Liver (tissue), 9 donors: ENCODE results near the gene RNF13. TPM values are rescaled to one million over a fixed set of nuclear protein-coding genes. Genes with fewer than 3 reads are reported as not detected.

Experiments used
- DNase-seq: peaks from one replicate; pipeline ENCODE4 v3.0.0-alpha.2; 2017; ENCODE audit warnings: low spot score
- H3K27ac ChIP-seq, 2 donors: one replicate each; pipeline ENCODE4 v1.7.0; 2013; ENCODE audit warnings: inconsistent platforms in 2 of 2, low read length in 2 of 2, control low read depth in 1 of 2, low read depth in 1 of 2, mild to moderate bottlenecking in 1 of 2
- H3K27me3 ChIP-seq, 4 donors: one replicate each; pipeline versions ENCODE4 v1.6.1 to v1.7.0; 2013; ENCODE audit warnings: low read length in 3 of 4, inconsistent platforms in 1 of 4, mild to moderate bottlenecking in 1 of 4, moderate library complexity in 1 of 4; ENCODE audit not compliant: control insufficient read depth in 4 of 4, insufficient read depth in 4 of 4
- H3K36me3 ChIP-seq, 4 donors: one replicate each; pipeline versions ENCODE4 v1.6.1 to v1.7.0; 2013; ENCODE audit warnings: low read length in 3 of 4, mild to moderate bottlenecking in 3 of 4, low read depth in 1 of 4, moderate library complexity in 1 of 4; ENCODE audit not compliant: control insufficient read depth in 4 of 4, insufficient read depth in 3 of 4
- H3K4me1 ChIP-seq, 4 donors: one replicate each; pipeline versions ENCODE4 v1.6.1 to v1.7.0; 2013; ENCODE audit warnings: low read length in 3 of 4, mild to moderate bottlenecking in 3 of 4, moderate library complexity in 1 of 4; ENCODE audit not compliant: control insufficient read depth in 4 of 4, insufficient read depth in 4 of 4
- H3K4me3 ChIP-seq, 3 donors: one replicate each; pipeline versions ENCODE4 v1.6.1 to v1.7.0; 2013; ENCODE audit warnings: low read length in 3 of 3, control low read depth in 1 of 3, low read depth in 1 of 3, mild to moderate bottlenecking in 1 of 3
- H3K9ac ChIP-seq, 2 donors: one replicate each; pipeline ENCODE4 v1.7.0; 2013; ENCODE audit warnings: low read length in 2 of 2, mild to moderate bottlenecking in 2 of 2, moderate library complexity in 2 of 2, control low read depth in 1 of 2, low read depth in 1 of 2
- H3K9me3 ChIP-seq, 4 donors: one replicate each; pipeline versions ENCODE4 v1.6.1 to v1.7.0; 2013; ENCODE audit warnings: low read length in 3 of 4; ENCODE audit not compliant: control insufficient read depth in 4 of 4
- ATF3 ChIP-seq: IDR thresholded peaks from 2 replicates; pipeline ENCODE4 v1.6.1; 2016; ENCODE audit warnings: antibody characterized with exemption
- FOXA2 ChIP-seq: IDR thresholded peaks from 2 replicates; pipeline ENCODE4 v1.6.1; 2016; ENCODE audit warnings: antibody characterized with exemption
- GABPA ChIP-seq, 2 donors: IDR thresholded peaks in 1 of 2; conservative IDR thresholded peaks in 1 of 2; 2 replicates each; pipeline ENCODE4 v1.6.1; 2016; ENCODE audit warnings: antibody characterized with exemption in 2 of 2, mild to moderate bottlenecking in 1 of 2, moderate library complexity in 1 of 2
- HNF4A ChIP-seq, 2 donors: conservative IDR thresholded peaks; 2 replicates each; pipeline ENCODE4 v1.6.1; 2016; ENCODE audit warnings: antibody characterized with exemption in 2 of 2, mild to moderate bottlenecking in 2 of 2
- JUND ChIP-seq, 2 donors: IDR thresholded peaks; 2 replicates each; pipeline ENCODE4 v1.6.1; 2016; ENCODE audit warnings: antibody characterized with exemption in 2 of 2
- NR2F2 ChIP-seq: IDR thresholded peaks from 2 replicates; pipeline ENCODE4 v1.6.1; 2016; ENCODE audit warnings: antibody characterized with exemption
- RAD21 ChIP-seq, 2 donors: IDR thresholded peaks; 2 replicates each; pipeline ENCODE4 v1.6.1; 2016; ENCODE audit warnings: antibody characterized with exemption in 2 of 2, mild to moderate bottlenecking in 2 of 2
- REST ChIP-seq: IDR thresholded peaks from 2 replicates; pipeline ENCODE4 v1.6.1; 2016; ENCODE audit warnings: antibody characterized with exemption, mild to moderate bottlenecking
- RXRA ChIP-seq, 2 donors: IDR thresholded peaks; 2 replicates each; pipeline ENCODE4 v1.6.1; 2017 to 2018; ENCODE audit warnings: antibody characterized with exemption in 2 of 2, mild to moderate bottlenecking in 1 of 2
- TAF1 ChIP-seq: conservative IDR thresholded peaks from 2 replicates; pipeline ENCODE4 v1.6.1; 2016; ENCODE audit warnings: antibody characterized with exemption, mild to moderate bottlenecking
- YY1 ChIP-seq: IDR thresholded peaks from 2 replicates; pipeline ENCODE4 v1.6.1; 2016; ENCODE audit warnings: antibody characterized with exemption, mild to moderate bottlenecking
- WGBS: extraction: QIAGEN DNeasy Blood & Tissue Kit; methylation state at CpG from one replicate; pipeline ENCODE4 v1.1.7; 2013; 5-methylcytosine and 5-hydroxymethylcytosine counted together
- polyA plus RNA-seq, 2 donors: library from polyadenylated mRNA; stranded (reverse) in 1 of 2; unstranded in 1 of 2; fragments of 200-250 nt in 1 of 2; fragments of >200 nt in 1 of 2; fragmentation: Nextera tagmentation in 1 of 2; extraction: Ambion mirVana in 1 of 2; gene quantifications; one replicate each; pipeline versions ENCODE4 v1.2.1 to v1.2.3, GENCODE V29; 2013 to 2015
- total RNA-seq, 2 donors: library from RNA; depleted of rRNA; stranded (reverse); fragments of >200 nt; gene quantifications; one replicate each; pipeline ENCODE4 v1.2.3, GENCODE V29; 2014
- TF ChIP-seq, protein P1 (sequence below): IDR thresholded peaks from 2 replicates; pipeline ENCODE4 v1.6.1; 2016; ENCODE audit warnings: antibody characterized with exemption
- donor health status: healthy.
- donor health status: healthy.
- donor health status: healthy.
- donor health status: healthy.
- donor health status: healthy.

Gene RNF13
- total and polyA plus RNA-seq, 4 donors: 31.3 to 70.5 (median 59.9) TPM

DNA sequence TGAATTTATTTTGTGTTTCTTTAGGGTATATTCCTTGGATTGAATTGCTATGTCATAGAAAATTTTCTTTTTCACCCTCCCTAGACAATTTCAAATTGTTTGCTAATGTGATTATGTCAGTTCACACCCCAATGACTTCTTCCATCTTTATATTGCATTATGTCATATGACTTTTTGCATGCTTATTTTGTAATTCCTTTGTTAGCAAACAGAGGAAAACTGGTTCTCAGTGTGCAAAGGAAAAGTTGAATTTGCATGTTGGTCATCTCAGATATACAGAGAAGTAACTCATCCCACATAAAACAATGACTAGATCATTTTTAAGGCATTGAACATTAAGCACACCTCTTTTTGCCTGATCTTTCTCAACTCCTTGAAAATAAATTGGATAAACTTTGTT, 3.3 kb upstream of the RNF13 start:
- Histone ChIP-seq H3K9ac (no peak overlapping the region), H3K9me3 (no peaks in the 10 kb centered on the region), H3K36me3 (no peaks in the 10 kb centered on the region), H3K4me3 (no peak overlapping the region), H3K4me1 (peaks cover 3 to 18% (median 10%) of the 10 kb centered on the region in 4 donors), H3K27ac (no peak overlapping the region), H3K27me3 (no peaks in the 10 kb centered on the region)
- TF ChIP-seq REST (no peak), RAD21 (IDR thresholded peaks at IDR 0.05) (no peak)
- DNase-seq: no peak

DNA sequence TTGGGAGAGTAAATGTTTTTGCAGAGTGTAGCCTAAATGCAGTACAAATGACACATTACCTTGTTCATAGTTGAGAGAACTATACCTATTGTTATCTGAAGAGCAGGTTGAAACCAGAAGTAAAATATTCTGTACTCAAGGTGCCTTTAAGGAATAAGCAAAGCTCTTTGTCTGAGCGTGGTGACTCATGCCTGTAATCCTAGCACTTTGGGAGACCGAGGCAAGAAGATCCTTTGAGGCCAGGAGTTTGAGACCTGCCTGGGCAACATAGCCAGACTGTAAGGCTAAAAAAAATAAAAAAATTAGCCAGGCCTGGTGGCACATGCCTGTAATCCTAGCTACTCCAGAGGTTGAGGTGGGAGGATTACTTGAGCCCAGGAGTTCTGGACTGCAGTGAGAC, 2.2 kb upstream of the RNF13 start:
- DNase-seq: no peak
- H3K27me3 ChIP-seq: no peaks in the 10 kb centered on the region
- H3K9me3 ChIP-seq: no peaks in the 10 kb centered on the region
- no peak overlapping the region for H3K27ac ChIP-seq
- 94% methylated on average over 2 of the region's 2 CpGs for WGBS
- no peaks in the 10 kb centered on the region for H3K36me3 ChIP-seq
- H3K9ac ChIP-seq: no peak overlapping the region
- H3K4me3 ChIP-seq: no peak overlapping the region
- H3K4me1 ChIP-seq: peaks cover 5 to 28% (median 14%) of the 10 kb centered on the region in 4 donors
- TF ChIP-seq JUND (IDR thresholded peaks at IDR 0.05): no peak
- no peak for TF ChIP-seq NR2F2
- TF ChIP-seq, protein P1, sequence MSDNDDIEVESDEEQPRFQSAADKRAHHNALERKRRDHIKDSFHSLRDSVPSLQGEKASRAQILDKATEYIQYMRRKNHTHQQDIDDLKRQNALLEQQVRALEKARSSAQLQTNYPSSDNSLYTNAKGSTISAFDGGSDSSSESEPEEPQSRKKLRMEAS: no peak
- TF ChIP-seq FOXA2: no peak
- no peak for TF ChIP-seq RAD21 (IDR thresholded peaks at IDR 0.05)
- TF ChIP-seq ATF3: no peak

GRCh38 chr3:149812165-149812605, 830 bp upstream of the RNF13 start:
- Histone ChIP-seq H3K36me3 (no peaks in the 10 kb centered on the region), H3K27me3 (no peaks in the 10 kb centered on the region), H3K9me3 (no peaks in the 10 kb centered on the region), H3K4me3 (peak overlapping the region; percentile 74 to 97 (median 95)), H3K27ac (peak overlapping the region; percentile 98 to 100), H3K4me1 (peaks cover 5 to 31% (median 14%) of the 10 kb centered on the region in 4 donors), H3K9ac (peak overlapping the region; percentile 84 to 97)
- WGBS: 10% methylated on average over 13 of the region's 13 CpGs
- TF ChIP-seq NR2F2: no peak
- TF ChIP-seq RXRA (IDR thresholded peaks at IDR 0.05): peak in 1 of 2 donors; percentile 59
- TF ChIP-seq, protein P1: peak; percentile 78
- TF ChIP-seq HNF4A (conservative IDR thresholded peaks at IDR 0.05): peak in 1 of 2 donors; percentile 42
- no peak for TF ChIP-seq YY1
- TF ChIP-seq ATF3: no peak
- TF ChIP-seq TAF1: no peak
- no peak for TF ChIP-seq GABPA (IDR thresholded peaks at IDR 0.05 in 1 of 2, conservative IDR thresholded peaks at IDR 0.05 in 1 of 2)
- no peak for DNase-seq
